Liver (tissue), 3 donors: ENCODE results near the gene SSNA1.

Experiments used
- ATF3 ChIP-seq: IDR thresholded peaks from 2 replicates; pipeline ENCODE4 v1.6.1; 2016; ENCODE audit warnings: antibody characterized with exemption
- EGR1 ChIP-seq, 2 donors: IDR thresholded peaks; 2 replicates each; pipeline ENCODE4 v1.6.1; 2016 to 2018; ENCODE audit warnings: antibody characterized with exemption in 2 of 2, low read depth in 2 of 2
- FOXA1 ChIP-seq: IDR thresholded peaks from 2 replicates; pipeline ENCODE4 v1.6.1; 2016; ENCODE audit warnings: antibody characterized with exemption
- GABPA ChIP-seq, 2 donors: IDR thresholded peaks in 1 of 2; conservative IDR thresholded peaks in 1 of 2; 2 replicates each; pipeline ENCODE4 v1.6.1; 2016; ENCODE audit warnings: antibody characterized with exemption in 2 of 2, mild to moderate bottlenecking in 1 of 2, moderate library complexity in 1 of 2
- JUND ChIP-seq, 2 donors: IDR thresholded peaks; 2 replicates each; pipeline ENCODE4 v1.6.1; 2016; ENCODE audit warnings: antibody characterized with exemption in 2 of 2
- RAD21 ChIP-seq, 2 donors: IDR thresholded peaks; 2 replicates each; pipeline ENCODE4 v1.6.1; 2016; ENCODE audit warnings: antibody characterized with exemption in 2 of 2, mild to moderate bottlenecking in 2 of 2
- REST ChIP-seq: IDR thresholded peaks from 2 replicates; pipeline ENCODE4 v1.6.1; 2016; ENCODE audit warnings: antibody characterized with exemption, mild to moderate bottlenecking
- TF ChIP-seq, protein P1 (sequence below): fragments of 150-350 bp; IDR thresholded peaks from 2 replicates; pipeline ENCODE4 v1.5.1; 2017; ENCODE audit warnings: improper control_type of control experiment, low read depth, low read length; ENCODE audit not compliant: missing input control
- TF ChIP-seq, protein P2 (sequence below): IDR thresholded peaks from 2 replicates; pipeline ENCODE4 v1.6.1; 2016; ENCODE audit warnings: antibody characterized with exemption
- TF ChIP-seq, protein P3 (sequence below): IDR thresholded peaks from 2 replicates; pipeline ENCODE4 v1.6.1; 2016; ENCODE audit warnings: antibody characterized with exemption
- donor health status: healthy.
- donor health status: healthy.

GRCh38 chr9:137160054-137160425, 28.4 kb upstream of the SSNA1 start:
- TF ChIP-seq, protein P1, sequence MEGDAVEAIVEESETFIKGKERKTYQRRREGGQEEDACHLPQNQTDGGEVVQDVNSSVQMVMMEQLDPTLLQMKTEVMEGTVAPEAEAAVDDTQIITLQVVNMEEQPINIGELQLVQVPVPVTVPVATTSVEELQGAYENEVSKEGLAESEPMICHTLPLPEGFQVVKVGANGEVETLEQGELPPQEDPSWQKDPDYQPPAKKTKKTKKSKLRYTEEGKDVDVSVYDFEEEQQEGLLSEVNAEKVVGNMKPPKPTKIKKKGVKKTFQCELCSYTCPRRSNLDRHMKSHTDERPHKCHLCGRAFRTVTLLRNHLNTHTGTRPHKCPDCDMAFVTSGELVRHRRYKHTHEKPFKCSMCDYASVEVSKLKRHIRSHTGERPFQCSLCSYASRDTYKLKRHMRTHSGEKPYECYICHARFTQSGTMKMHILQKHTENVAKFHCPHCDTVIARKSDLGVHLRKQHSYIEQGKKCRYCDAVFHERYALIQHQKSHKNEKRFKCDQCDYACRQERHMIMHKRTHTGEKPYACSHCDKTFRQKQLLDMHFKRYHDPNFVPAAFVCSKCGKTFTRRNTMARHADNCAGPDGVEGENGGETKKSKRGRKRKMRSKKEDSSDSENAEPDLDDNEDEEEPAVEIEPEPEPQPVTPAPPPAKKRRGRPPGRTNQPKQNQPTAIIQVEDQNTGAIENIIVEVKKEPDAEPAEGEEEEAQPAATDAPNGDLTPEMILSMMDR, result no peak
- TF ChIP-seq EGR1 (IDR thresholded peaks at IDR 0.05; ENCODE audit: low read depth in 2 of 2), result no peak
- TF ChIP-seq ATF3, result no peak
- TF ChIP-seq, protein P2, sequence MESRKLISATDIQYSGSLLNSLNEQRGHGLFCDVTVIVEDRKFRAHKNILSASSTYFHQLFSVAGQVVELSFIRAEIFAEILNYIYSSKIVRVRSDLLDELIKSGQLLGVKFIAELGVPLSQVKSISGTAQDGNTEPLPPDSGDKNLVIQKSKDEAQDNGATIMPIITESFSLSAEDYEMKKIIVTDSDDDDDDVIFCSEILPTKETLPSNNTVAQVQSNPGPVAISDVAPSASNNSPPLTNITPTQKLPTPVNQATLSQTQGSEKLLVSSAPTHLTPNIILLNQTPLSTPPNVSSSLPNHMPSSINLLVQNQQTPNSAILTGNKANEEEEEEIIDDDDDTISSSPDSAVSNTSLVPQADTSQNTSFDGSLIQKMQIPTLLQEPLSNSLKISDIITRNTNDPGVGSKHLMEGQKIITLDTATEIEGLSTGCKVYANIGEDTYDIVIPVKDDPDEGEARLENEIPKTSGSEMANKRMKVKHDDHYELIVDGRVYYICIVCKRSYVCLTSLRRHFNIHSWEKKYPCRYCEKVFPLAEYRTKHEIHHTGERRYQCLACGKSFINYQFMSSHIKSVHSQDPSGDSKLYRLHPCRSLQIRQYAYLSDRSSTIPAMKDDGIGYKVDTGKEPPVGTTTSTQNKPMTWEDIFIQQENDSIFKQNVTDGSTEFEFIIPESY, result no peak
- TF ChIP-seq REST, result no peak
- no peak for TF ChIP-seq RAD21 (IDR thresholded peaks at IDR 0.05)
- TF ChIP-seq, protein P3, sequence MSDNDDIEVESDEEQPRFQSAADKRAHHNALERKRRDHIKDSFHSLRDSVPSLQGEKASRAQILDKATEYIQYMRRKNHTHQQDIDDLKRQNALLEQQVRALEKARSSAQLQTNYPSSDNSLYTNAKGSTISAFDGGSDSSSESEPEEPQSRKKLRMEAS, result no peak
- no peak for TF ChIP-seq FOXA1
- no peak for TF ChIP-seq GABPA (IDR thresholded peaks at IDR 0.05 in 1 of 2, conservative IDR thresholded peaks at IDR 0.05 in 1 of 2)
- no peak for TF ChIP-seq JUND (IDR thresholded peaks at IDR 0.05)
